WTC11 (cell line): ENCODE measurements around the gene MTM1. TPM values are rescaled to one million over a fixed set of nuclear protein-coding genes. Genes with fewer than 3 reads are reported as not detected.

Experiments used
- ATAC-seq: fragments of 200-7000 bp; cut with Tn5 transposase; 2 replicates; pipeline ENCODE4 v1.10.0; 2021; ENCODE audit warnings: mild to moderate bottlenecking, moderate library complexity
- CTCF ChIA-PET: fragments of 300-600 bp; sonication (Branson Sonifier 250); formaldehyde crosslinking; loops from one replicate; lab custom pipeline; 2021; ENCODE audit warnings: antibody characterized with exemption; lab: Charles Lee
- POLR2A ChIA-PET: fragments of 350-600 bp; sonication (Branson Sonifier 250); formaldehyde crosslinking; loops from one replicate; lab custom pipeline; 2021; ENCODE audit warnings: antibody characterized with exemption; lab: Charles Lee
- DNase-seq: peaks from one replicate; pipeline ENCODE4 v3.0.0; 2021; ENCODE audit warnings: low spot score
- H3K27ac Mint-ChIP-seq: 2 replicates; pipeline ENCODE4 v1.8.0; 2021; ENCODE audit warnings: mixed read lengths
- H3K27me3 Mint-ChIP-seq: 2 replicates; pipeline ENCODE4 v1.8.0; 2021; ENCODE audit warnings: low read depth, mild to moderate bottlenecking, moderate library complexity, mixed read lengths
- H3K36me3 Mint-ChIP-seq: 2 replicates; pipeline ENCODE4 v1.8.0; 2021; ENCODE audit warnings: mixed read lengths
- H3K4me1 Mint-ChIP-seq: 2 replicates; pipeline ENCODE4 v1.8.0; 2022; ENCODE audit warnings: mixed read lengths
- H3K4me3 Mint-ChIP-seq: 2 replicates; pipeline ENCODE4 v1.8.0; 2021; ENCODE audit warnings: mild to moderate bottlenecking, moderate library complexity, mixed read lengths
- H3K9me3 Mint-ChIP-seq: 2 replicates; pipeline ENCODE4 v1.8.0; 2021; ENCODE audit warnings: mixed read lengths
- FOXK1 ChIP-seq: sonication (generic); formaldehyde crosslinking; IDR thresholded peaks from 2 replicates; pipeline ENCODE4 v1.8.0; 2022; ENCODE audit warnings: mild to moderate bottlenecking, moderate library complexity, missing genetic modification reagents
- HMGA2 ChIP-seq: fragments of 250-450 bp; sonication (Bioruptor Pico); IDR thresholded peaks from 2 replicates; pipeline ENCODE4 v1.4.0; 2021; ENCODE audit warnings: mild to moderate bottlenecking, moderate library complexity
- IRF2 ChIP-seq: sonication (generic); formaldehyde crosslinking; IDR thresholded peaks from 2 replicates; pipeline ENCODE4 v1.8.0; 2022; ENCODE audit warnings: low read depth, missing genetic modification reagents, borderline replicate concordance
- JAZF1 ChIP-seq: fragments of 250-450 bp; sonication (Bioruptor Pico); IDR thresholded peaks from 2 replicates; pipeline ENCODE4 v1.9.0; 2021; ENCODE audit warnings: moderate library complexity, mild to moderate bottlenecking, inconsistent platforms
- OVOL2 ChIP-seq: fragments of 250-450 bp; sonication (Bioruptor Pico); IDR thresholded peaks from 2 replicates; pipeline ENCODE4 v1.9.0; 2021; ENCODE audit warnings: mild to moderate bottlenecking, borderline replicate concordance
- TP53 ChIP-seq: sonication (generic); formaldehyde crosslinking; IDR thresholded peaks from 2 replicates; pipeline ENCODE4 v1.8.1; 2023; ENCODE audit warnings: mild to moderate bottlenecking, missing genetic modification reagents
- ZBTB21 ChIP-seq: sonication (generic); formaldehyde crosslinking; IDR thresholded peaks from 2 replicates; pipeline ENCODE4 v1.8.1; 2023; ENCODE audit warnings: mild to moderate bottlenecking, missing genetic modification reagents, borderline replicate concordance
- ZNF138 ChIP-seq: sonication (generic); formaldehyde crosslinking; conservative IDR thresholded peaks from 2 replicates; pipeline ENCODE4 v1.8.1; 2022; ENCODE audit warnings: mild to moderate bottlenecking, moderate library complexity, missing genetic modification reagents
- ZNF317 ChIP-seq: sonication (generic); formaldehyde crosslinking; IDR thresholded peaks from 2 replicates; pipeline ENCODE4 v1.8.1; 2023; ENCODE audit warnings: low read depth, mild to moderate bottlenecking, moderate library complexity, missing genetic modification reagents, borderline replicate concordance
- ZNF423 ChIP-seq: fragments of 250-450 bp; sonication (Bioruptor Pico); IDR thresholded peaks from 2 replicates; pipeline ENCODE4 v2.1.2; 2022; ENCODE audit warnings: mild to moderate bottlenecking, moderate library complexity
- ZNF671 ChIP-seq: fragments of 250-450 bp; sonication (Bioruptor Pico); IDR thresholded peaks from 2 replicates; pipeline ENCODE4 v1.8.0; 2021; ENCODE audit warnings: mild to moderate bottlenecking
- total RNA-seq: library from RNA; stranded (reverse); gene quantifications from 3 replicates; pipeline ENCODE4 v1.2.3, GENCODE V29; 2021
- TF ChIP-seq, protein P1 (sequence below): sonication (generic); formaldehyde crosslinking; IDR thresholded peaks from 2 replicates; pipeline ENCODE4 v1.8.0; 2022; ENCODE audit warnings: missing genetic modification reagents
- TF ChIP-seq, protein P2 (sequence below): sonication (generic); formaldehyde crosslinking; IDR thresholded peaks from 2 replicates; pipeline ENCODE4 v1.8.0; 2023; ENCODE audit warnings: mild to moderate bottlenecking, missing genetic modification reagents
- TF ChIP-seq, protein P3 (sequence below): sonication (generic); formaldehyde crosslinking; IDR thresholded peaks from 2 replicates; pipeline ENCODE4 v1.8.1; 2022; ENCODE audit warnings: missing genetic modification reagents, borderline replicate concordance
- TF ChIP-seq, protein P4 (sequence below): sonication (generic); formaldehyde crosslinking; IDR thresholded peaks from 2 replicates; pipeline ENCODE4 v1.8.1; 2022; ENCODE audit warnings: mild to moderate bottlenecking, moderate library complexity, missing genetic modification reagents
- TF ChIP-seq, protein P5 (sequence below): sonication (generic); formaldehyde crosslinking; conservative IDR thresholded peaks from 2 replicates; pipeline ENCODE4 v1.8.1; 2022; ENCODE audit warnings: mild to moderate bottlenecking, missing genetic modification reagents
- TF ChIP-seq, protein P6 (sequence below): fragments of 250-450 bp; sonication (Bioruptor Pico); conservative IDR thresholded peaks from 2 replicates; pipeline ENCODE4 v1.9.0; 2021; ENCODE audit warnings: mild to moderate bottlenecking

MTM1 gene
- total RNA-seq, 1 experiment from 2014 or later, result 10.4 TPM

DNA sequence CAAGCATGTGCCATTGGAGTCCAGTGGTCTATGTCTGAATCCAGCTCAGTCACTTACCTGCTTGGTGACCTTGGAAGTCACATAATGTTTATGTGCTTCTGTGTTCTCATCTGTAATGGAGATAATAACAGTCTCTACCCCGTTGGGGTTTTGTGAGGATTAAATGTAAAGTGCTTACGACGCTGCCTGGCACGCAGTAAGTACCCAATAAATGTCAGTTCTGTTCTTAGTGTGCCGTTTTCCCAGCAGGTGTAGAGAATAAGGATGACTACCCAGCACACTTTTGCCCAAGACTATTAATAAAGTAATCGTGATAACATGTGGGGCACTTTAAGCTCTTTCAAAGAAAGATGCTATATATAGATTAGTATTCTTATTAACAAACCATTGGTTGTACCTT lies 56.7 kb downstream of the MTM1 start (continued):
- TF ChIP-seq, protein P1, sequence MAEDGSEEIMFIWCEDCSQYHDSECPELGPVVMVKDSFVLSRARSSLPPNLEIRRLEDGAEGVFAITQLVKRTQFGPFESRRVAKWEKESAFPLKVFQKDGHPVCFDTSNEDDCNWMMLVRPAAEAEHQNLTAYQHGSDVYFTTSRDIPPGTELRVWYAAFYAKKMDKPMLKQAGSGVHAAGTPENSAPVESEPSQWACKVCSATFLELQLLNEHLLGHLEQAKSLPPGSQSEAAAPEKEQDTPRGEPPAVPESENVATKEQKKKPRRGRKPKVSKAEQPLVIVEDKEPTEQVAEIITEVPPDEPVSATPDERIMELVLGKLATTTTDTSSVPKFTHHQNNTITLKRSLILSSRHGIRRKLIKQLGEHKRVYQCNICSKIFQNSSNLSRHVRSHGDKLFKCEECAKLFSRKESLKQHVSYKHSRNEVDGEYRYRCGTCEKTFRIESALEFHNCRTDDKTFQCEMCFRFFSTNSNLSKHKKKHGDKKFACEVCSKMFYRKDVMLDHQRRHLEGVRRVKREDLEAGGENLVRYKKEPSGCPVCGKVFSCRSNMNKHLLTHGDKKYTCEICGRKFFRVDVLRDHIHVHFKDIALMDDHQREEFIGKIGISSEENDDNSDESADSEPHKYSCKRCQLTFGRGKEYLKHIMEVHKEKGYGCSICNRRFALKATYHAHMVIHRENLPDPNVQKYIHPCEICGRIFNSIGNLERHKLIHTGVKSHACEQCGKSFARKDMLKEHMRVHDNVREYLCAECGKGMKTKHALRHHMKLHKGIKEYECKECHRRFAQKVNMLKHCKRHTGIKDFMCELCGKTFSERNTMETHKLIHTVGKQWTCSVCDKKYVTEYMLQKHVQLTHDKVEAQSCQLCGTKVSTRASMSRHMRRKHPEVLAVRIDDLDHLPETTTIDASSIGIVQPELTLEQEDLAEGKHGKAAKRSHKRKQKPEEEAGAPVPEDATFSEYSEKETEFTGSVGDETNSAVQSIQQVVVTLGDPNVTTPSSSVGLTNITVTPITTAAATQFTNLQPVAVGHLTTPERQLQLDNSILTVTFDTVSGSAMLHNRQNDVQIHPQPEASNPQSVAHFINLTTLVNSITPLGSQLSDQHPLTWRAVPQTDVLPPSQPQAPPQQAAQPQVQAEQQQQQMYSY (CRISPR knock-in tag), result no peak
- TF ChIP-seq ZBTB21 (CRISPR knock-in tag), result no peak
- TF ChIP-seq ZNF423 (CRISPR knock-in tag), result no peak
- TF ChIP-seq TP53, result no peak
- no peak for TF ChIP-seq ZNF671 (CRISPR knock-in tag)

DNA sequence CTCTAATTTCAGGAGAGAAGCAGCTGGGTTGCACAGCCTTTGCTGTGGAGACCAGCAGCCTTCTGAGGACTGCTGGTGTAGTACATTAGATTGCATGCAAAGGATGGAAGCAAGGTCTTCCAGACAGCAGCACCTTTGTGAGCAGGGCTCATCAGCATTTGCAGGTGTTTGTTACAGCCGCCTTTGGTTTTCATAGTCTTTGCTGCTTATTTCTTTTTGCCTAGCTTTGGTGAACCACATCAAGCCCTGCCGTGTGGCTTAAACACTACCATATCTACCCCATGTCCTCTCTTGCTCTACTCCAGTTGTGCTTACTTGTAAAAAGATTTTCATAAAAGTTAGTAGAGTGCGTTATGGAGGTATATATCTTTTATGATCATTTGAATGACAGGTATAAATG lies 57.5 kb downstream of the MTM1 start:
- ATAC-seq, result no peak
- H3K4me3 Mint-ChIP-seq, result no peak overlapping the region
- H3K27ac Mint-ChIP-seq, result no peak overlapping the region
- POLR2A ChIA-PET, result no interaction called here
- no peaks in the 10 kb centered on the region for H3K27me3 Mint-ChIP-seq
- peaks cover 14% of the 10 kb centered on the region for H3K36me3 Mint-ChIP-seq
- no peak for TF ChIP-seq HMGA2 (CRISPR knock-in tag)
- TF ChIP-seq, protein P2, sequence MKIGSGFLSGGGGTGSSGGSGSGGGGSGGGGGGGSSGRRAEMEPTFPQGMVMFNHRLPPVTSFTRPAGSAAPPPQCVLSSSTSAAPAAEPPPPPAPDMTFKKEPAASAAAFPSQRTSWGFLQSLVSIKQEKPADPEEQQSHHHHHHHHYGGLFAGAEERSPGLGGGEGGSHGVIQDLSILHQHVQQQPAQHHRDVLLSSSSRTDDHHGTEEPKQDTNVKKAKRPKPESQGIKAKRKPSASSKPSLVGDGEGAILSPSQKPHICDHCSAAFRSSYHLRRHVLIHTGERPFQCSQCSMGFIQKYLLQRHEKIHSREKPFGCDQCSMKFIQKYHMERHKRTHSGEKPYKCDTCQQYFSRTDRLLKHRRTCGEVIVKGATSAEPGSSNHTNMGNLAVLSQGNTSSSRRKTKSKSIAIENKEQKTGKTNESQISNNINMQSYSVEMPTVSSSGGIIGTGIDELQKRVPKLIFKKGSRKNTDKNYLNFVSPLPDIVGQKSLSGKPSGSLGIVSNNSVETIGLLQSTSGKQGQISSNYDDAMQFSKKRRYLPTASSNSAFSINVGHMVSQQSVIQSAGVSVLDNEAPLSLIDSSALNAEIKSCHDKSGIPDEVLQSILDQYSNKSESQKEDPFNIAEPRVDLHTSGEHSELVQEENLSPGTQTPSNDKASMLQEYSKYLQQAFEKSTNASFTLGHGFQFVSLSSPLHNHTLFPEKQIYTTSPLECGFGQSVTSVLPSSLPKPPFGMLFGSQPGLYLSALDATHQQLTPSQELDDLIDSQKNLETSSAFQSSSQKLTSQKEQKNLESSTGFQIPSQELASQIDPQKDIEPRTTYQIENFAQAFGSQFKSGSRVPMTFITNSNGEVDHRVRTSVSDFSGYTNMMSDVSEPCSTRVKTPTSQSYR (CRISPR knock-in tag), result no peak
- TF ChIP-seq, protein P3, sequence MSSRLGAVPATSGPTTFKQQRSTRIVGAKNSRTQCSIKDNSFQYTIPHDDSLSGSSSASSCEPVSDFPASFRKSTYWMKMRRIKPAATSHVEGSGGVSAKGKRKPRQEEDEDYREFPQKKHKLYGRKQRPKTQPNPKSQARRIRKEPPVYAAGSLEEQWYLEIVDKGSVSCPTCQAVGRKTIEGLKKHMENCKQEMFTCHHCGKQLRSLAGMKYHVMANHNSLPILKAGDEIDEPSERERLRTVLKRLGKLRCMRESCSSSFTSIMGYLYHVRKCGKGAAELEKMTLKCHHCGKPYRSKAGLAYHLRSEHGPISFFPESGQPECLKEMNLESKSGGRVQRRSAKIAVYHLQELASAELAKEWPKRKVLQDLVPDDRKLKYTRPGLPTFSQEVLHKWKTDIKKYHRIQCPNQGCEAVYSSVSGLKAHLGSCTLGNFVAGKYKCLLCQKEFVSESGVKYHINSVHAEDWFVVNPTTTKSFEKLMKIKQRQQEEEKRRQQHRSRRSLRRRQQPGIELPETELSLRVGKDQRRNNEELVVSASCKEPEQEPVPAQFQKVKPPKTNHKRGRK (CRISPR knock-in tag), result no peak
- TF ChIP-seq FOXK1 (CRISPR knock-in tag), result no peak
- TF ChIP-seq ZNF138 (CRISPR knock-in tag), result no peak
- TF ChIP-seq JAZF1 (CRISPR knock-in tag), result no peak
- TF ChIP-seq, protein P4, sequence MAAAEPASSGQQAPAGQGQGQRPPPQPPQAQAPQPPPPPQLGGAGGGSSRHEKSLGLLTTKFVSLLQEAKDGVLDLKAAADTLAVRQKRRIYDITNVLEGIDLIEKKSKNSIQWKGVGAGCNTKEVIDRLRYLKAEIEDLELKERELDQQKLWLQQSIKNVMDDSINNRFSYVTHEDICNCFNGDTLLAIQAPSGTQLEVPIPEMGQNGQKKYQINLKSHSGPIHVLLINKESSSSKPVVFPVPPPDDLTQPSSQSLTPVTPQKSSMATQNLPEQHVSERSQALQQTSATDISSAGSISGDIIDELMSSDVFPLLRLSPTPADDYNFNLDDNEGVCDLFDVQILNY (CRISPR knock-in tag), result no peak
- TF ChIP-seq ZNF671 (CRISPR knock-in tag), result no peak
- TF ChIP-seq IRF2, result no peak
- no peaks in the 10 kb centered on the region for H3K4me1 Mint-ChIP-seq
- CTCF ChIA-PET, result no interaction called here
- no peak for DNase-seq
- no peaks in the 10 kb centered on the region for H3K9me3 Mint-ChIP-seq

DNA sequence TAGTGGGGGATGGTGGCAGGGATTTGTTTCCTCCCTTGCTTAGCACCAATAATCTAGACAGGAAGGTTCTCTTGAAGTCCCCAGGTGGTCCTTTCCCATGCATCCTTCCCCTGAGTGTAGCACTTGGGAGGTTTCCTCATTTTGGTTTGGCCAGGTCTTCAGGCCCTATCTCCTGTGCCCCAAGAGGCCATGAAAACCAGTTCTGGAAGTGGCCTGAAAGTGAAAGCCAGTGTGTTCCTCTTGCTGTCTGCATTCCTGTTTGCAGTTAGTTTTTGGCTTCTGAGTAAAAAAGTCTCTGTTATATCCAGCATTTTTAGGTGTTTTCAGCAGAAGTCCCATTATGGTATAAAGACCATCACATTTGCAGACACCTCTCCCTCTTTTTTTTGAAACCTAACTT lies 59.5 kb downstream of the MTM1 start:
- H3K9me3 Mint-ChIP-seq, result no peaks in the 10 kb centered on the region
- H3K27ac Mint-ChIP-seq, result no peak overlapping the region
- peaks cover 9% of the 10 kb centered on the region for H3K36me3 Mint-ChIP-seq
- POLR2A ChIA-PET, result no interaction called here
- CTCF ChIA-PET, result no interaction called here
- DNase-seq, result no peak
- peaks cover 8% of the 10 kb centered on the region for H3K4me1 Mint-ChIP-seq
- no peaks in the 10 kb centered on the region for H3K27me3 Mint-ChIP-seq
- H3K4me3 Mint-ChIP-seq, result no peak overlapping the region
- ATAC-seq, result no peak
- no peak for TF ChIP-seq ZNF317
- TF ChIP-seq, protein P5, sequence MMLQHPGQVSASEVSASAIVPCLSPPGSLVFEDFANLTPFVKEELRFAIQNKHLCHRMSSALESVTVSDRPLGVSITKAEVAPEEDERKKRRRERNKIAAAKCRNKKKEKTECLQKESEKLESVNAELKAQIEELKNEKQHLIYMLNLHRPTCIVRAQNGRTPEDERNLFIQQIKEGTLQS (CRISPR knock-in tag), result no peak
- no peak for TF ChIP-seq OVOL2
- TF ChIP-seq, protein P6, sequence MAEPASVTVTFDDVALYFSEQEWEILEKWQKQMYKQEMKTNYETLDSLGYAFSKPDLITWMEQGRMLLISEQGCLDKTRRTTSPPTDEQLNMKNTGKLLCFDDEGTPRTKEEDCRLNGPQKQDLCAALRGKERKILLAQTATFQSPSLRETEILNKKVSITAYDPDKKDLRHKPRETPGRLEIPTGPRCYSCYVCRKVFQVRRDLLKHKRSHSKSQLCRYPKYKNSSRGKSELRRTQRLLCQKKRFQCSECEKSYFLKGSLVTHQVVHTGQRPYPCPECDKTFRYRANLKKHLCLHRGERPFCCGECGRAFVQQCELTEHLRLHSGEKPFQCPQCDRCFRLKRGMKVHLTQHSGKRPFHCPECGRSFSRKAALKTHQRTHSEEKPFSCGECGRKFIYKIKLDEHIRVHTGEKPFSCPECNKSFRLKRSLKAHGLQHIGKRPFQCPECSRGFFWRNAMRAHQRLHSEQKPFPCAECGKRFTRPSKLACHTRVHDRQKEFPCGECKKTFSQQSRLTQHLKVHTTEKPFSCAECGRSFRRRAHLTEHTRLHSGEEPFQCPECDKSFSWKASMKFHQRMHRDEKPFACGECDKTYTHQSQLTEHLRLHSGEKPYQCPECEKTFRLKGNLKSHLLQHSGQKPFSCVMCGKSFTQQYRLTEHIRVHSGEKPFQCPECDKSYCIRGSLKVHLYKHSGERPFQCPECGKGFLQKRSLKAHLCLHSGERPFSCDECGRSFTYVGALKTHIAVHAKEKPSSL (CRISPR knock-in tag), result no peak
- TF ChIP-seq, protein P3 (CRISPR knock-in tag), result no peak
